SU-DHL-6 (cell line): ENCODE measurements around the gene PSMA5.

Source experiments
- H2AFZ ChIP-seq: fragments of 200-600 bp; sonication (generic); 2 replicates; pipeline ENCODE4 v1.6.1; 2014; ENCODE audit warnings: low read depth, mild to moderate bottlenecking, moderate library complexity, mixed read lengths, antibody characterized with exemption, low read length; ENCODE audit not compliant: severe bottlenecking
- H3F3A ChIP-seq: fragments of 200-600 bp; shearing (Covaris generic); 2 replicates; pipeline ENCODE4 v1.6.0; 2016; ENCODE audit warnings: antibody characterized with exemption, mild to moderate bottlenecking; ENCODE audit not compliant: insufficient read depth
- H3K27ac ChIP-seq: fragments of 200-600 bp; sonication (generic); 2 replicates; pipeline ENCODE4 v1.5.1; 2016; ENCODE audit warnings: low read depth, mild to moderate bottlenecking, low read length, moderate library complexity, mixed read lengths
- H3K27me3 ChIP-seq: fragments of 200-600 bp; sonication (generic), shearing (Covaris generic); 2 replicates; pipeline ENCODE4 v1.6.0; 2014; ENCODE audit warnings: mild to moderate bottlenecking, low read length
- H3K36me3 ChIP-seq: fragments of 200-600 bp; sonication (generic); 2 replicates; pipeline ENCODE4 v1.6.1; 2014; ENCODE audit warnings: mild to moderate bottlenecking, low read length, mixed read lengths
- H3K4me2 ChIP-seq: fragments of 300-600, 200-600 bp; shearing (Covaris generic), sonication (generic); 2 replicates; pipeline ENCODE4 v1.6.0; 2014; ENCODE audit warnings: low read length, low read depth, mild to moderate bottlenecking; ENCODE audit not compliant: poor library complexity, severe bottlenecking
- H3K4me3 ChIP-seq: fragments of 200-600 bp; sonication (generic); 2 replicates; pipeline ENCODE4 v1.5.1; 2014; ENCODE audit warnings: antibody characterized with exemption, low read length, mild to moderate bottlenecking, mixed read lengths; ENCODE audit not compliant: insufficient read depth, poor library complexity, severe bottlenecking
- H3K79me2 ChIP-seq: fragments of 200-600 bp; sonication (generic); 2 replicates; pipeline ENCODE4 v1.6.1; 2014; ENCODE audit warnings: mild to moderate bottlenecking, low read length, moderate library complexity; ENCODE audit not compliant: insufficient read depth
- H3K9ac ChIP-seq: fragments of 200-600 bp; sonication (generic); 2 replicates; pipeline ENCODE4 v1.7.0; 2014; ENCODE audit warnings: mild to moderate bottlenecking, low read length
- H3K9me2 ChIP-seq: fragments of 200-600 bp; sonication (generic); replicated peaks from 2 replicates; pipeline ENCODE4 v1.6.1; 2014; ENCODE audit warnings: low read length; ENCODE audit not compliant: insufficient read depth
- H3K9me3 ChIP-seq: fragments of 200-600 bp; sonication (generic); 2 replicates; pipeline ENCODE4 v1.6.1; 2014; ENCODE audit warnings: low read length, mixed read lengths; ENCODE audit not compliant: insufficient read depth
- H4K20me1 ChIP-seq: fragments of 200-600 bp; sonication (generic); 2 replicates; pipeline ENCODE4 v1.6.1; 2014; ENCODE audit warnings: low read depth, mild to moderate bottlenecking, antibody characterized with exemption, low read length, moderate library complexity, mixed read lengths
- CTCF ChIP-seq: fragments of 200-600 bp; sonication (generic); IDR thresholded peaks from one replicate; pipeline ENCODE4 v1.5.1; 2017; ENCODE audit warnings: antibody characterized with exemption, mild to moderate bottlenecking, low read length, moderate library complexity; ENCODE audit not compliant: insufficient read depth, poor library complexity, severe bottlenecking
- EZH2phosphoT487 ChIP-seq: fragments of 200-600 bp; sonication (generic), shearing (Covaris generic); conservative IDR thresholded peaks from 2 replicates; pipeline ENCODE4 v1.6.1; 2018; ENCODE audit warnings: mild to moderate bottlenecking, antibody characterized with exemption, low read length, moderate library complexity, mixed read lengths

The PSMA5 gene

GRCh38 chr1:109444346-109444745, 18.1 kb upstream of the PSMA5 start:
- no peak for TF ChIP-seq EZH2phosphoT487
- no peak for TF ChIP-seq CTCF
- Histone ChIP-seq H3F3A (no peaks in the 10 kb centered on the region), H3K27ac (no peak overlapping the region), H3K9ac (no peak overlapping the region), H3K36me3 (no peaks in the 10 kb centered on the region), H4K20me1 (no peaks in the 10 kb centered on the region), H3K4me2 (no peak overlapping the region), H3K9me3 (no peaks in the 10 kb centered on the region), H3K4me3 (no peak overlapping the region), H3K9me2 (no peaks in the 10 kb centered on the region), H3K27me3 (no peaks in the 10 kb centered on the region), H3K79me2 (no peaks in the 10 kb centered on the region), H2AFZ (no peak overlapping the region)

GRCh38 chr1:109443476-109443875, 17.2 kb upstream of the PSMA5 start:
- no peak overlapping the region for H3K4me3 ChIP-seq
- no peak overlapping the region for H3K4me2 ChIP-seq
- TF ChIP-seq CTCF (no peak), EZH2phosphoT487 (no peak)
- H3K27me3 ChIP-seq, result no peaks in the 10 kb centered on the region
- H3K9ac ChIP-seq, result no peak overlapping the region
- H4K20me1 ChIP-seq, result no peaks in the 10 kb centered on the region
- no peaks in the 10 kb centered on the region for H3F3A ChIP-seq
- H3K79me2 ChIP-seq, result no peaks in the 10 kb centered on the region
- no peaks in the 10 kb centered on the region for H3K36me3 ChIP-seq
- H3K9me2 ChIP-seq, result no peaks in the 10 kb centered on the region
- H3K9me3 ChIP-seq, result no peaks in the 10 kb centered on the region
- no peak overlapping the region for H2AFZ ChIP-seq
- no peak overlapping the region for H3K27ac ChIP-seq

- no peaks in the 10 kb centered on the region for H3K36me3 ChIP-seq
- H3K9me2 ChIP-seq, result no peaks in the 10 kb centered on the region
- H2AFZ ChIP-seq, result no peak overlapping the region
- TF ChIP-seq EZH2phosphoT487 (no peak), CTCF (no peak)
- no peaks in the 10 kb centered on the region for H3K9me3 ChIP-seq
- no peaks in the 10 kb centered on the region for H3K79me2 ChIP-seq
- no peak overlapping the region for H3K9ac ChIP-seq
- H4K20me1 ChIP-seq, result no peaks in the 10 kb centered on the region
- H3K4me2 ChIP-seq, result no peak overlapping the region
- no peak overlapping the region for H3K27ac ChIP-seq
- H3K27me3 ChIP-seq, result no peaks in the 10 kb centered on the region
- H3K4me3 ChIP-seq, result no peak overlapping the region
- H3F3A ChIP-seq, result no peaks in the 10 kb centered on the region
Observed at GRCh38 chr1:109441069-109441468, 14.8 kb upstream of the PSMA5 start.
